ENCODE data around the gene OGFR. TPM values are rescaled to one million over a fixed set of nuclear protein-coding genes. Genes with fewer than 3 reads are reported as not detected.
A peak's percentile ranks its signal among the peaks of the same experiment; 100 is the strongest.

Gene OGFR
- polyA plus RNA-seq, 2 donors = 16.9 to 35.6 TPM

DNA sequence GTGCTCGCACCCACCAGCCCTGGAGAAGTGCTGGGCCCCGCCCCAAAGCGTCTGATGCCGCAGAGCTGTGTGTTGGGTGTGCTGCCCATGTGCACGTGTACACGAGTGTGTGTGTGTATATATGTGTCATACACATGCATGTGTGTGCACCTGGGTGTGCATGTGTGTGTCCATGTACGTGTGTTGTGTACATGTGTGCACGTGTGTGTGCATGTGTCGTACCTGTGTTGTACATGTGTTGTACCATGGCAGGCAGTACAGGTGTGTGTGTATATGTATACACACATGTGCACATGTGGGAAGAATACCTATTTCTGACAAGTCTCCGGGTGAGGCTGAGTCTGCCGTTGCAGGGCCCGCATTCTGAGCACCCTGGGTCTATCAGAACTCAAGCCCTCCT is 14.6 kb upstream of the OGFR start:
- Histone ChIP-seq H3K4me1 (ENCODE audit: control insufficient read depth in 2 of 2, insufficient read depth in 2 of 2, low read length in 1 of 2) (peaks cover 0 to 6% of the 10 kb centered on the region in 2 donors), H3K27ac (ENCODE audit: low read depth in 2 of 2, low read length in 1 of 2) (no peak overlapping the region), H3K4me3 (ENCODE audit: low read depth in 1 of 2, low read length in 2 of 2) (no peak overlapping the region), H3K9me3 (ENCODE audit: control insufficient read depth in 2 of 2, insufficient read depth in 1 of 2, low read depth in 1 of 2, low read length in 1 of 2) (no peaks in the 10 kb centered on the region), H3K27me3 (ENCODE audit: control insufficient read depth in 1 of 2, insufficient read depth in 2 of 2, low read length in 2 of 2) (no peaks in the 10 kb centered on the region), H3K36me3 (ENCODE audit: control insufficient read depth in 2 of 2, insufficient read depth in 2 of 2, low read length in 1 of 2) (no peaks in the 10 kb centered on the region)
- 88 to 89% methylated on average over 12 of the region's 12 CpGs for WGBS, 2 donors

DNA sequence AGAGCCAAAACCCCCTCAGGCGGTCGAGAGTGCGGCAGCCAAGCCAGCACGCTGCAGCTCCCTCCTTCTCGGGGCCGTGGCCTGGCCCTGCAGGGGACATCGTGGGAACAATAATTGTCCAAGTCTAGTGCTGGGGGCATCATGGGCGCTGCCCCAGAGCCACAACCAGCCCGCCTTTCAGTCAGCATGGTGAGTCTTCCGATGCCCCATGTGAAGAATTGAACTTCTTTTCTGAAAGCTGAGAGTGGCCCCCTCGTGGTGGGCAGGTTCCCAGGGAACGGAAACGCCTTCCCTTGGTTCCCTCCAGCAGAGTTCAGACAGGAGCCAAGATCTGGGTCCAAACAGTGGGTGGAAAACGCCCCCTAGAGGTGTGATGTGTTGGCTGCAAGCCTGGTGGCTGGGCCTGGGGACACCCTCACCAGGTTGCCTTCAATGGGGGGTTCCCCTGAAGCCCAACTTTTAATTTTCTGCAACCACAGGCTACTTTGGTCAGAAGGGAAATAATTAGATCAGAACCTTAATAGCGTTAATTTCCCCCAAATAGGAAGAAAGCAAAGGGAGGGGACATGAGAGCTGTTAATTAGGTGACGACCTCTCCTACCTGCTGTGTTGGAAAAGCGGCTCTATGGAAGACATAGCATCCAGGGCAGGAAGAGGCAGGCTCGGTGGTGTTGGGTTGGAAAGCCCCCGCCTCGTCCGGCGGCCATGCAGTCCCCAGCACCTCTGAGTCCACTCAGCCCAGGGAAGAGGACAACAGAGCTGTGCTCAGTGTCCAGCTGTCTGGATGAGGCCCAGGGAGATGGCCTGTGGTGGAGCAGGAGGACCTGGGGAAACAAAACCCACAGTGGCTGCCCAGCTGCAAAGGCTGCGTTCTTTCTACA is 13.1 kb upstream of the OGFR start:
- Histone ChIP-seq H3K4me1 (ENCODE audit: control insufficient read depth in 2 of 2, insufficient read depth in 2 of 2, low read length in 1 of 2) (peaks cover 0 to 6% of the 10 kb centered on the region in 2 donors), H3K27ac (ENCODE audit: low read depth in 2 of 2, low read length in 1 of 2) (peak overlapping the region in 1 of 2 donors; percentile 33), H3K4me3 (ENCODE audit: low read depth in 1 of 2, low read length in 2 of 2) (no peak overlapping the region), H3K27me3 (ENCODE audit: control insufficient read depth in 1 of 2, insufficient read depth in 2 of 2, low read length in 2 of 2) (no peaks in the 10 kb centered on the region), H3K9me3 (ENCODE audit: control insufficient read depth in 2 of 2, insufficient read depth in 1 of 2, low read depth in 1 of 2, low read length in 1 of 2) (no peaks in the 10 kb centered on the region), H3K36me3 (ENCODE audit: control insufficient read depth in 2 of 2, insufficient read depth in 2 of 2, low read length in 1 of 2) (no peaks in the 10 kb centered on the region)
- whole genome bisulfite sequencing, 2 donors = 31 to 33% methylated on average over 23 of the region's 23 CpGs

DNA sequence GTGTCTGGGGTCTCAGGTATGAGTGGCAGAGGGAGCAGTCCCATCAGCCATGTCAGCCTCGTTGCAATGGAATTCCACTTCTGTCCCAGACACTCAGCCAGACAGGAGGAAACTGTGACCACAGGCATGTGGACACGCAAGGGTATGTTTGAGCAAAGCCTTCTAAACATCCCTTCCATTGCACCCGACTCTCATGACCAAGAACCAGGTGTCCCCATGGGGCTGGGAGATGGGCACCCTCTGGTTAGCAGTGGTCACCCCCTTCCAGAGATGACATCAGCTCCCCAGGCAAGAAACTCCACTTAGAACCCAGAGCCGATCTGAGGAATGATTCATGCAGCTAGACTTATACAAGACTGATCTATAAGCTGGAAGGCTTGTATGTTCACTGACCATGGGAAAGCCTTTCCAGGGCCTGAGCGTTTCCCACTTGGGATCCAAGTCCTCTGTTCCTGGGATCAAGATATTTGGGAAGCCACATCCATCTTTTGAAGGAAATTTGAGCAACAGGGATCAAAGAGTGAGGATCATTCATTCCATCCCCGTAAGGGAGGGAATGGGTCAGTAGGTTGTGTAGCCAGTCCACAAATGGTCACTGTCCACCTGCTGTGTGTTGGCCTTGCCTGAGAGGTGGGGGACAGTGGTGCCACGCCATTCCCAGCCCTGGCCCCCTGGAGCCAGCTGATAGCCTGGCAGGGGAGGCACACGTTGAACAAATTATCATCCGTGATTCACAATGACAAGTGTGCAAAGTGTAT is 12.3 kb upstream of the OGFR start:
- no peak overlapping the region for H3K27ac ChIP-seq (ENCODE audit: low read depth in 2 of 2, low read length in 1 of 2)
- no peaks in the 10 kb centered on the region for H3K36me3 ChIP-seq (ENCODE audit: control insufficient read depth in 2 of 2, insufficient read depth in 2 of 2, low read length in 1 of 2)
- H3K9me3 ChIP-seq (ENCODE audit: control insufficient read depth in 2 of 2, insufficient read depth in 1 of 2, low read depth in 1 of 2, low read length in 1 of 2) = no peaks in the 10 kb centered on the region
- H3K4me3 ChIP-seq (ENCODE audit: low read depth in 1 of 2, low read length in 2 of 2) = no peak overlapping the region
- no peaks in the 10 kb centered on the region for H3K27me3 ChIP-seq (ENCODE audit: control insufficient read depth in 1 of 2, insufficient read depth in 2 of 2, low read length in 2 of 2)
- 70 to 83% methylated on average over 9 of the region's 9 CpGs for WGBS, 2 donors
- peaks cover 0 to 11% of the 10 kb centered on the region in 2 donors for H3K4me1 ChIP-seq (ENCODE audit: control insufficient read depth in 2 of 2, insufficient read depth in 2 of 2, low read length in 1 of 2)

DNA sequence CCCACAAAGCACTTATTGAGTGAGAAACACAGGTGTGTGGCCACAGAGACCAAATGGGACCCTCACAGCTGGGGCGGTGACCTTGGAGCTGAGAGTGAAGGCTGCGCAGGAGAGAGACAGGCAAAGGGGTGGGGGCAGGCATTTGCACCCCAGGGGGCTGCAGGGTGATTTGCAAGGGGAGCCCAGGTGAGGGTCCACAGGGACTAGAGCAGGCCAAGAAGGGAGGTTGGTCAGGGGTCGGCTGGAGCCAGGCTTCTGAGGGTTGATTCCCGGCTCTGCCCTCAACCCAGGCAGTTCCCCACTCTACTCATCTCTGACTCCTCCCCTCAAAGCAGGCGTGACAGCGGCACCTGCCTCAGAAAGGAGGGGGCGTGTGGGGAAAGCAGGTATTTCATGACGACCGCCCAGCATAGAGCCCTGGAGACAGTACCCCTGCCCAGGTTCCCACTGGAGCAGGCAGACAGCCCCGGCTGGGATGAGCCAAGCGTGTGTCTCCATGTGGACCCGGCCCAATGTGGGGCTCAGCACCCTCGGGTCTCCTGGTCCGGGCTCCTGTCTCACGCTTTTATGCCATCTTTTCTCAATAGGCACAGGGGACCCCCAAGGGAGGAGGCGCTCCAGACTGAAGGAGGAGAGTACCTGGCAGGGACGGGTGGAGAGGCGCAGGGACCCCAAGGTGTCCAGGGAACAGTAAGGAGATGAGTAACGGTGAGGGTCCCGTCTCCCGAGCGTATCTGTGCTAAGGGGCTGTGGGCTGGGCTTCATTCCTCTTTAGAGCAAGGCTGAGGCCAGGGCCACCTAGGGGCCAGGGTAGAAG is 11.5 kb upstream of the OGFR start:
- peak overlapping the region; percentile 84 to 93 for H3K27ac ChIP-seq (ENCODE audit: low read depth in 2 of 2, low read length in 1 of 2)
- H3K4me1 ChIP-seq (ENCODE audit: control insufficient read depth in 2 of 2, insufficient read depth in 2 of 2, low read length in 1 of 2) = peaks cover 0 to 11% of the 10 kb centered on the region in 2 donors
- no peak overlapping the region for H3K4me3 ChIP-seq (ENCODE audit: low read depth in 1 of 2, low read length in 2 of 2)
- H3K27me3 ChIP-seq (ENCODE audit: control insufficient read depth in 1 of 2, insufficient read depth in 2 of 2, low read length in 2 of 2) = no peaks in the 10 kb centered on the region
- no peaks in the 10 kb centered on the region for H3K36me3 ChIP-seq (ENCODE audit: control insufficient read depth in 2 of 2, insufficient read depth in 2 of 2, low read length in 1 of 2)
- WGBS, 2 donors = 79 to 81% methylated on average over 22 of the region's 22 CpGs
- no peaks in the 10 kb centered on the region for H3K9me3 ChIP-seq (ENCODE audit: control insufficient read depth in 2 of 2, insufficient read depth in 1 of 2, low read depth in 1 of 2, low read length in 1 of 2)

DNA sequence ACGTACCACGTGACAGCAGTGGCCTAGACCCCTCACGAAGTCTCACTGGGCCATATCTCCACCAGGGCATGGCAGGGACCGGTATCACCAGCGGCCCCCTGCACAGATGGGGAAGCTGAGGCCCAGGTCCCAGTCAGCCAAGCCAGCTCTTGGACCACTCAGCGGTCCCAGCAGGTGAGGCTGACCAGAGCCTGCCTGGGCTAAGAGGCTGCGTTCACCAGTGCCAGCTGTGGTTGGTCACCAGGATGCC is 11.0 kb upstream of the OGFR start:
- Histone ChIP-seq H3K4me3 (ENCODE audit: low read depth in 1 of 2, low read length in 2 of 2) (peak overlapping the region; percentile 24 to 26), H3K9me3 (ENCODE audit: control insufficient read depth in 2 of 2, insufficient read depth in 1 of 2, low read depth in 1 of 2, low read length in 1 of 2) (no peaks in the 10 kb centered on the region), H3K4me1 (ENCODE audit: control insufficient read depth in 2 of 2, insufficient read depth in 2 of 2, low read length in 1 of 2) (peaks cover 0 to 11% of the 10 kb centered on the region in 2 donors), H3K36me3 (ENCODE audit: control insufficient read depth in 2 of 2, insufficient read depth in 2 of 2, low read length in 1 of 2) (peaks cover 0 to 4% of the 10 kb centered on the region in 2 donors), H3K27ac (ENCODE audit: low read depth in 2 of 2, low read length in 1 of 2) (peak overlapping the region; percentile 84 to 93), H3K27me3 (ENCODE audit: control insufficient read depth in 1 of 2, insufficient read depth in 2 of 2, low read length in 2 of 2) (no peaks in the 10 kb centered on the region)
- WGBS, 2 donors = 54 to 57% methylated on average over 7 of the region's 7 CpGs

DNA sequence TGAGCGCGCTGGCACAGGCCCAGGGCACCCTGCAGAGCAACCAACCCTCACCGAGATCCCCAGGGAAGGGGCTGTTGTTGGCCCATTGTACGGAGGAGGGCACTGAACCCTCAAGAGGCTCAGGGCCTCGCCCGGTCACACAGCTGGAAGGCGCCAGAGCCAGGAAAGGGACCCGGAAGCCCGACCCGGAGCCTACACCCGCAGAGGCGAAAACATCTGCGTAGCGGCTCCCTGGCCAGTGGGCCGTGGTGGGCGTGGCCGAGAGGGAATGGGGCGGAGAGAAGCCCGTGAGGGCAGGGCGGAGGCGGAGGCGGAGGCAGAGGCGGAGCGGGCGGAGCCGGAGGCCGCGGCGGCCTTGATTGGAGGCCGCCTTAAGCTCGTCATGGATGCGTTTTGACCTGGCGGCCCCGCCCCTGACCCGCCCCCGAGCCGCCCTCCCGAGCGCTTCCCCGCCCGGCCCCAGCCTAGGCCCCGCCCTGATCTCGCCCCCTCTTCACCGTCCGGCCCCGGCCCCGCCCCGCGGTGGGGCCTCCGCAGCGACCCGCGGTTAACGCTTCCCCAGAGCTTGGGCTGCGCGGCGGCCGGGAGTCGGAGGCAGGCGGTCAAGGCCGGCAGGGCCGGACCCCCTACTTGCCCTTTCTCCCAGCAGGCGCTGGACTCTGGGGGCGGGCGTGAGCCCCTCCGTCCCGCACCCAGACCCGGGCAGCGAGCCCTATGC is 10.5 kb upstream of the OGFR start:
- WGBS, 2 donors = 0 to 1% methylated on average over 52 to 69 of the region's 69 CpGs
- no peaks in the 10 kb centered on the region for H3K9me3 ChIP-seq (ENCODE audit: control insufficient read depth in 2 of 2, insufficient read depth in 1 of 2, low read depth in 1 of 2, low read length in 1 of 2)
- H3K36me3 ChIP-seq (ENCODE audit: control insufficient read depth in 2 of 2, insufficient read depth in 2 of 2, low read length in 1 of 2) = peaks cover 0 to 9% of the 10 kb centered on the region in 2 donors
- peak overlapping the region; percentile 93 for H3K27ac ChIP-seq (ENCODE audit: low read depth in 2 of 2, low read length in 1 of 2)
- no peaks in the 10 kb centered on the region for H3K27me3 ChIP-seq (ENCODE audit: control insufficient read depth in 1 of 2, insufficient read depth in 2 of 2, low read length in 2 of 2)
- peaks cover 0 to 11% of the 10 kb centered on the region in 2 donors for H3K4me1 ChIP-seq (ENCODE audit: control insufficient read depth in 2 of 2, insufficient read depth in 2 of 2, low read length in 1 of 2)
- peak overlapping the region; percentile 52 to 81 for H3K4me3 ChIP-seq (ENCODE audit: low read depth in 1 of 2, low read length in 2 of 2)

DNA sequence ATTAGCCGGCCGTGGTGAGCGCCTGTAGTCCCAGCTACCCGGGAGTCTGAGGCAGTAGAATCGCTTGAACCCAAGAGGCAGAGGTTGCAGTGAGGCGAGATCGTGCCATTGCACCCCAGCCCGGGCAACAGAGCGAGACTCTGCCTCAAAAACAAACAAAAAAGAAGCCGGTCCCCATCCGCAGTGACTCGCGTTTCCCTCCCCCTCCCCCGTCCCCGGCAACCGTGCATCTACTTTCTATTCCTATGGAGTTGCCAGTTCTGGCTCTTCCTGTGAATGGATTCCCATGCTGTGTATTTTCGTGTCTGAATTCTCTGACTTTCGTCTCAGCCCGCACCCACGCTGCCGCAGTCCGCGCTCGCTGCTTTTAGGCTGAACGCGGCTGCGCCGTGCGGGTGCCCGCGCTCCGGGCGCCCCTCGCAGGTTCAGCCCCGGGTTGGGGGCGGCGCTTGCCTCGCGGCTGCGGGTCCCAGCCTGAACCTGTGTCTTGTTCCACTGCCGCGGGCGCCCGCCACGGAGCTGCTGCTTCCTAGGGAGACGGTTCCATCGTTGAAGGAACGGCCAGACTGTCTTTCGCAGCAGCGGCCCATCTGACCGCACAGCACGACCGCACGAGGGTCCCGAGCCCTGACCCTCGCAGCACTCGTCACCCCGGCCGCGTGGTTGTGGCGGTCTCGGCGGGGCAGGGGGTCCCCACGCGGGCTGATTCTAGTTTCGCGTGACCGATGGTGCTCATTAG is 9.4 kb upstream of the OGFR start:
- 0 to 1% methylated on average over 67 to 68 of the region's 68 CpGs for WGBS, 2 donors
- peak overlapping the region; percentile 91 to 93 for H3K27ac ChIP-seq (ENCODE audit: low read depth in 2 of 2, low read length in 1 of 2)
- peak overlapping the region; percentile 52 to 81 for H3K4me3 ChIP-seq (ENCODE audit: low read depth in 1 of 2, low read length in 2 of 2)
- H3K9me3 ChIP-seq (ENCODE audit: control insufficient read depth in 2 of 2, insufficient read depth in 1 of 2, low read depth in 1 of 2, low read length in 1 of 2) = no peaks in the 10 kb centered on the region
- peaks cover 0 to 14% of the 10 kb centered on the region in 2 donors for H3K4me1 ChIP-seq (ENCODE audit: control insufficient read depth in 2 of 2, insufficient read depth in 2 of 2, low read length in 1 of 2)
- peaks cover 6 to 16% of the 10 kb centered on the region in 2 donors for H3K36me3 ChIP-seq (ENCODE audit: control insufficient read depth in 2 of 2, insufficient read depth in 2 of 2, low read length in 1 of 2)
- H3K27me3 ChIP-seq (ENCODE audit: control insufficient read depth in 1 of 2, insufficient read depth in 2 of 2, low read length in 2 of 2) = no peaks in the 10 kb centered on the region

DNA sequence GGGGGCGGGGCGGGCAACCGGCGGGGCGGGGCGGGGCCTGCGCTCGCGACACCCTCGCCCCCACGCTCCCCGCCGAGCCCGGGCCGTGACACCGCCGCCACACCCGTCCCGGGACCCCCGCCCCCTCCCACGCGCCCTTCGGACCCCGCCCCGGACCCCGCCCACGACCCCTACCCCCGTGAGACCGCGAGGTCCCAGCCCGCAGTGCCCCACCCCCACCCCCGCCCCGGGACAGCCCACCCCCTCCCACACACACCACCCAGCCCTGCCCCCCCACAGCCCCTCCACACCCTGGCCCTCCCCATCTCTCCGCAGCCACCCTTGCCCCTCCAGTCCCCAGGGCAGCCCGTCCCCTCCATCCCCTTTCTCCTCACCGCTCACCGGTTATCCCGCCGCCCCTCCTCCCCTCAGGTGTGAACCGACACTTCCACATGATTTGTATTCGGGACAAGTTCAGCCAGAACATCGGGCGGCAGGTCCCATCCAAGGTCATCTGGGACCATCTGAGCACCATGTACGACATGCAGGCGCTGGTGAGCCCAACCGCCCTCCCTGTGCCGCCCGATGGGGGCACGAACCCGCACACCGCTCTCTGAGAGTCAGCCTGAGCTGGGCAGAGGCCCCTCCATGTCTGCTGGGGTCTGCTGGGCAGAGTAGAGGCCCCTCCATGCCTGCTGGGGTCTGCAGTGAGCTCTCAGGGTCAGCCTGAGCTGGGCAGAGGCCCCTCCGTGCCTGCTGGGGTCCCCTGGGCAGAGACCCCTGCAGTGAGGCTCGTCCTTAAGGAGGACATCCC is 7.7 kb upstream of the OGFR start:
- Histone ChIP-seq H3K4me1 (ENCODE audit: control insufficient read depth in 2 of 2, insufficient read depth in 2 of 2, low read length in 1 of 2) (peaks cover 0 to 14% of the 10 kb centered on the region in 2 donors), H3K27ac (ENCODE audit: low read depth in 2 of 2, low read length in 1 of 2) (peak overlapping the region; percentile 87 to 90), H3K36me3 (ENCODE audit: control insufficient read depth in 2 of 2, insufficient read depth in 2 of 2, low read length in 1 of 2) (peaks cover 6 to 21% of the 10 kb centered on the region in 2 donors), H3K9me3 (ENCODE audit: control insufficient read depth in 2 of 2, insufficient read depth in 1 of 2, low read depth in 1 of 2, low read length in 1 of 2) (no peaks in the 10 kb centered on the region), H3K4me3 (ENCODE audit: low read depth in 1 of 2, low read length in 2 of 2) (peak overlapping the region; percentile 74 to 81), H3K27me3 (ENCODE audit: control insufficient read depth in 1 of 2, insufficient read depth in 2 of 2, low read length in 2 of 2) (no peaks in the 10 kb centered on the region)
- 16 to 38% methylated on average over 19 to 52 of the region's 53 CpGs for WGBS, 2 donors
